ENCODE results near the gene CCNDBP1. TPM values are rescaled to one million over a fixed set of nuclear protein-coding genes. Genes with fewer than 3 reads are reported as not detected.
"Not testable (repeated sequence)": the region's sequence is repeated elsewhere in the genome, so short reads cannot be mapped to it uniquely, and the experiment has no call there.

CCNDBP1 gene
- 66.2 and 67.8 TPM in 2 replicates for total RNA-seq

GRCh38 chr15:43185157-43186002 lies at the start of gene CCNDBP1:
TSS of gene CCNDBP1 (plus strand) at chr15:43185403. CDS start at chr15:43185499, 96 bp downstream.
- intact Hi-C loops (cut with micrococcal nuclease) = loop anchor here (1.0 to 5.0 kb wide), 5 partner anchors 53 to 1242 kb away; partner anchors contain the start of genes CTDSPL2, GANC, TMEM62 and TMEM87A

- intact Hi-C loops (cut with micrococcal nuclease) = no loop called here
These were observed 41.8 kb upstream of the CCNDBP1 start for GRCh38 chr15:43143203-43143941.

- intact Hi-C loops (cut with micrococcal nuclease) = no loop called here
These were observed 40.7 kb upstream of the CCNDBP1 start for GRCh38 chr15:43144512-43144911.

GRCh38 chr15:43146184-43146583 lies 39.0 kb upstream of the CCNDBP1 start:
- intact Hi-C loops (cut with micrococcal nuclease) = no loop called here

- intact Hi-C loops (cut with micrococcal nuclease) = loop anchor here (5.0 kb wide), 1 partner anchor 43 kb away; the partner anchor contains the start of gene UBR1
These were observed 34.8 kb upstream of the CCNDBP1 start for GRCh38 chr15:43150191-43150929.

GRCh38 chr15:43151688-43152087 lies 33.5 kb upstream of the CCNDBP1 start:
- intact Hi-C loops (cut with micrococcal nuclease) = loop anchor here (5.0 kb wide), 1 partner anchor 44 kb away; the partner anchor contains the start of gene UBR1

GRCh38 chr15:43153269-43153668 lies 31.9 kb upstream of the CCNDBP1 start:
- intact Hi-C loops (cut with micrococcal nuclease) = loop anchor here (5.0 kb wide), 1 partner anchor 46 kb away; the partner anchor contains the start of gene UBR1

- intact Hi-C loops (cut with micrococcal nuclease) = no loop called here
These were observed 19.3 kb upstream of the CCNDBP1 start for GRCh38 chr15:43165801-43166325.

GRCh38 chr15:43167261-43167660 lies 17.9 kb upstream of the CCNDBP1 start:
- intact Hi-C loops (cut with micrococcal nuclease) = not testable (repeated sequence)

GRCh38 chr15:43168192-43169107 lies 16.8 kb upstream of the CCNDBP1 start:
- intact Hi-C loops (cut with micrococcal nuclease) = no loop called here

GRCh38 chr15:43169888-43170287 lies 15.3 kb upstream of the CCNDBP1 start:
- intact Hi-C loops (cut with micrococcal nuclease) = no loop called here

- intact Hi-C loops (cut with micrococcal nuclease) = not testable (repeated sequence)
These were observed 9.4 kb upstream of the CCNDBP1 start for GRCh38 chr15:43175656-43176309.

GRCh38 chr15:43177147-43177546 lies 8.1 kb upstream of the CCNDBP1 start:
- intact Hi-C loops (cut with micrococcal nuclease) = not testable (repeated sequence)

GRCh38 chr15:43183270-43183669 lies 1.9 kb upstream of the CCNDBP1 start:
- intact Hi-C loops (cut with micrococcal nuclease) = no loop called here

- intact Hi-C loops (cut with micrococcal nuclease) = loop anchor here (1.0 to 5.0 kb wide), 5 partner anchors 52 to 1243 kb away; partner anchors contain the start of genes CTDSPL2, GANC, TMEM62 and TMEM87A
These were observed 637 bp upstream of the CCNDBP1 start for GRCh38 chr15:43184407-43185124.

GRCh38 chr15:43186003-43186353 lies 775 bp downstream of the CCNDBP1 start:
- intact Hi-C loops (cut with micrococcal nuclease) = loop anchor here (5.0 kb wide), 4 partner anchors 54 to 1241 kb away; partner anchors contain the start of genes CTDSPL2, GANC, TMEM62 and TMEM87A

- intact Hi-C loops (cut with micrococcal nuclease) = loop anchor here (1.0 to 5.0 kb wide), 5 partner anchors 55 to 1240 kb away; partner anchors contain the start of genes CTDSPL2, GANC, TMEM62 and TMEM87A
These were observed 2.4 kb downstream of the CCNDBP1 start for GRCh38 chr15:43187544-43188155.

GRCh38 chr15:43189296-43189695 lies 4.1 kb downstream of the CCNDBP1 start:
- intact Hi-C loops (cut with micrococcal nuclease) = loop anchor here (5.0 kb wide), 4 partner anchors 57 to 1238 kb away; partner anchors contain the start of genes CTDSPL2, GANC, TMEM62 and TMEM87A

Data from T-helper 2 cell treated with Interferon-gamma antibody and Interleukin-4, amounts not matched to agents 100 ng/mL and 5 ng/mL, for 36 hours (primary cell).